Fibroblast of the aortic adventitia (primary cell): Measurements from ENCODE around the gene RRAS2. TPM values are rescaled to one million over a fixed set of nuclear protein-coding genes. Genes with fewer than 3 reads are reported as not detected.
"Not testable (repeated sequence)": the region's sequence is repeated elsewhere in the genome, so short reads cannot be mapped to it uniquely, and the experiment has no call there.

Experiments
- DNase-seq: peaks from one replicate; pipeline ENCODE4 v3.0.0-alpha.2; 2010; ENCODE audit warnings: low read depth
- H3K4me3 ChIP-seq: 2 replicates; pipeline ENCODE4 v1.5.1; 2011; ENCODE audit warnings: low read depth, mild to moderate bottlenecking, control low read depth, low read length, moderate library complexity
- total RNA-seq: library from RNA; depleted of rRNA; stranded (reverse); fragments of >200 nt; gene quantifications from 2 replicates; pipeline ENCODE4 v1.2.3, GENCODE V29; 2012; ENCODE audit warnings: low replicate concordance
- TF ChIP-seq, protein P1 (sequence below): IDR thresholded peaks from 2 replicates; pipeline ENCODE4 v1.5.1; 2011; ENCODE audit warnings: mild to moderate bottlenecking, low read length, control low read depth, inconsistent platforms; ENCODE audit not compliant: insufficient read depth

RRAS2 gene
- total RNA-seq, 1 donor, result 95.6 TPM

DNA sequence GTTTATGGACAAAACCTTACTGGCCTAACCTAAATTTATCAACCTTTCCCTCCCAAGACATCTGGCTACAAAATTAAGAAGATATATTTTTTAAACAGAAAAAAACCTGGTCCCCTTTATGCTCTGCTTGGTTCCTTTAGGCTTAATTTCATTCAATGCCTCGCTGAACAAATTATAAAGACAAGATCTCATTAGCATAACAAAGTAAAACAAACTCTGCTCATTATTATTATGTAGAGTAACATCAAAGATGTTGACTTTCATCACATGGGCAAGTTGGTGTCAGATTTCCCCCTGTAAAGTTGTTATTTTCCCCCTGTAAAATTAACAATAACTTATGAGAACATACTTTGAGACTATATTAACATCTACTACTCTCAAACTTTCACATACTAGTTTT, 11.0 kb downstream of the RRAS2 start:
- TF ChIP-seq, protein P1, sequence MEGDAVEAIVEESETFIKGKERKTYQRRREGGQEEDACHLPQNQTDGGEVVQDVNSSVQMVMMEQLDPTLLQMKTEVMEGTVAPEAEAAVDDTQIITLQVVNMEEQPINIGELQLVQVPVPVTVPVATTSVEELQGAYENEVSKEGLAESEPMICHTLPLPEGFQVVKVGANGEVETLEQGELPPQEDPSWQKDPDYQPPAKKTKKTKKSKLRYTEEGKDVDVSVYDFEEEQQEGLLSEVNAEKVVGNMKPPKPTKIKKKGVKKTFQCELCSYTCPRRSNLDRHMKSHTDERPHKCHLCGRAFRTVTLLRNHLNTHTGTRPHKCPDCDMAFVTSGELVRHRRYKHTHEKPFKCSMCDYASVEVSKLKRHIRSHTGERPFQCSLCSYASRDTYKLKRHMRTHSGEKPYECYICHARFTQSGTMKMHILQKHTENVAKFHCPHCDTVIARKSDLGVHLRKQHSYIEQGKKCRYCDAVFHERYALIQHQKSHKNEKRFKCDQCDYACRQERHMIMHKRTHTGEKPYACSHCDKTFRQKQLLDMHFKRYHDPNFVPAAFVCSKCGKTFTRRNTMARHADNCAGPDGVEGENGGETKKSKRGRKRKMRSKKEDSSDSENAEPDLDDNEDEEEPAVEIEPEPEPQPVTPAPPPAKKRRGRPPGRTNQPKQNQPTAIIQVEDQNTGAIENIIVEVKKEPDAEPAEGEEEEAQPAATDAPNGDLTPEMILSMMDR, result no peak
- no peak overlapping the region for H3K4me3 ChIP-seq
- DNase-seq, result no peak

DNA sequence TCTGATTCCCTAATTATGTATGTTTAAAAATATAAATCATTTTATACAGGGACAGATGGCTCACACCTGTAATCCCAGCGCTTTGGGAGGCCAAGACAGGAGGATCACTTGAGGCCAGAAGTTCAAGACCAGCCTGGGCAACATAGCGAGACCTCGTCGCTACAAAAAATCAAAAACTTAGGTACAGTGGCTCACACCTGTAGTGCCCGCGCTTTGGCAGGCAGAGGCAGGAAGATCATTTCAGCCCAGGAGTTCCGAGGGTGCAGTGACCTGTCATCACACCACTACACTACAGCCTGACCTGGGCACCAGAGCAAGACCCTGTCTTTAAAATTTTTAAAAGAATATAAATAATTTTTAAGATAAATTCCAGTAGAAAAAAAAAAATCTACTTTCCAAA, 11.5 kb downstream of the RRAS2 start:
- H3K4me3 ChIP-seq, result no peak overlapping the region
- TF ChIP-seq, protein P1, result no peak
- no peak for DNase-seq

DNA sequence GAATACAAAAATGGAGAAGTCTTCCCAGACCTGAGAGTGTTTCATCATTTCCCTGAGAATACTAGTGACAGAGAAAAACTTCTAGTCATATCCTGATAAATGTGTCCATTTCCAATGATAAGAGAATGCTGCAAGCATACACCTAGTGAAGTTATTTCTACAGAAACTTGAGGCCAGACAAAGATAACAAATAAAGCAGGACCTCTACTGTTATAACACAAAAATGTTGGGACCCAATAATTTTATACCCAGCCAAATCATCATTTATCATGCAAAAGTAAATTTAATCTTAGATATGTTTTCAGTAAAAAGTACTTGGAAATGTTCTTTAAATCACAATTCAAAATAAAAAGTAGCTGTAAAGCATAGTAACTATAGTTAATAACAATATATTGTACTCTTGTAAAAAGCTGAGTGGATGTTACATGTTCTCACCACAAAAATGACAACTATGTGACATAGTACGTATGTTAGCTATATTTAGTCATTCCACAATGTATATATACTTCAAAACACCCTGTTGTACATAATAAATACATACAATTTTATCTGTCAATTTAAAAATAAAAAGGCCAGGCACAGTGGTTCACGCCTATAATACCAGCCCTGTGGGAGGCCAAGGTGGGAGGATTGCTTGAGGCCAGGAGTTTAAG, 12.6 kb downstream of the RRAS2 start:
- TF ChIP-seq, protein P1, result no peak
- H3K4me3 ChIP-seq, result no peak overlapping the region
- DNase-seq, result no peak

DNA sequence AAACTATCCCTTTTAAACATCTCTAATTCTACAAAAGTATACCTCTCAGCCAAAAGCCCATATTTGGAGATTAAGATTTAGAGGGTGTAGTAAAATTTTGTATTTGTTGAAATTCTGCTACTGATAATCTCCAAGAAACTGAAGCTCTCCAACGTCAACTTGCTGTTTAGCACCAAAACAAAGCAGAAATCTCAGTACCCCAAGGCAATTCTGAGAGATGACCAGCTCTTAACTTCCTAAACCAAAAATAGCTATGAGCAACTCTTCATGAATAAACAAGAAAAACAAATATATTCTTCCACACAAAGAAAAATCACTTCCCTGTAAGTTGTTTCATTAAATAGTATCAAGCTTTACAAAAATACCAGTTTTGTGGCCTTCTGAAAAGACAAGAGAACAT, 13.3 kb downstream of the RRAS2 start:
- TF ChIP-seq, protein P1, result no peak
- H3K4me3 ChIP-seq, result no peak overlapping the region
- no peak for DNase-seq

DNA sequence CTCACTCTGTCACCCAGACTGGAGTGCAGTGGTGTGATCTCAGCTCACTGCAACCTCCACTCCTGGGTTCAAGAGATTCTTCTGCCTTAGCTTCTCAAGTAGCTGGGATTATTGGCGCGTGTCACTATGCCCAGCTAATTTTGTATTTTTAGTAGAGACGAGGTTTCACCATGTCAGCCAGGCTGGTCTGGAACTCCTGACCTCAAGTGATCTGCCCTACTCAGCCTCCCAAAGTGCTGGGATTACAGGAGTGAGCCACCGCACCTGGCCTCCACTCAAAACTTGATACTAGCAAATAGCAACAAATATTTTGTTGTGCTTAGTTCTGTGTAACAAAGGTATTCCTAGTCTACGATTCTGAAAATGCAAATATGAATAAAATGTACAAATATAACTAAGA, 14.0 kb downstream of the RRAS2 start:
- not testable (repeated sequence) for DNase-seq

DNA sequence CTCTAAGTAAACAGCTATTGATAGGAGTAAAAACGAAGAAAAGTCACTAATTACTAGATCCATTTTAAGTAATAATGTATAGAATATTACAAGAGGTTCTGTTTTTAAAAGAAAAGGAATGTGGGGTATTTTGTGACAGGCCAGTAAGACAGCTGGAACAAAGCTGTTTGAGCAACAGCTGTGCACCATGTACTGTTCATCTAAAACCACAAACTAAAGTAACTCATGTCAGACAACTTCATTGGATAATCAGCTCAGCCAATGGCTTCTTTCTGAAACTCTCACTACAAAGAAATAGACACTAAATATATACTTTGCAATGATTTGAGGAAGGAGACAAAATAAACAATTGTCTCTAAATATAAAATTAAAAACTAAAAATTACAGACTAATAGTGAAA, 16.1 kb downstream of the RRAS2 start:
- H3K4me3 ChIP-seq, result no peak overlapping the region
- peak; percentile 50 for DNase-seq
- TF ChIP-seq, protein P1, result no peak

More for the DNA sequence above, 14.0 kb downstream of the RRAS2 start:
- H3K4me3 ChIP-seq, result not testable (repeated sequence)

DNA sequence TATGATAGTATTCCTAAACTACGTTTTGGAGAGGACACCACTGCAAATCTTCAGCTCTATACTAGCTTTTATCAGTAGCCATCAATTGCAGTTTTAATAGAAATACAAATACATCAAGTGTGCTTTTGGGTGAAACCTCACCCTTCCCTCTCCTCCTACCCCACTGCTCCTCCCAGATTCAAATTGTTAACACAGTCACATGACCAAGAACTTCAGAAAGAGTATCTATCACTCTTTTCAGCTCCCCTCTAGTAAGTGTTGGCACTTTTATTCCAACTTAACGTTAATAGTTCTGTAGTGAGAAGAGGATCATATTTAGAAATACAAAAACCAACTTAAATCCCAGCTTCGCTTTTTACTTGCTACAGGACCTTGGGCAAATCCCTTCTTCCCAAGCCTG, 17.0 kb downstream of the RRAS2 start:
- no peak for DNase-seq
- TF ChIP-seq, protein P1, result no peak
- no peak overlapping the region for H3K4me3 ChIP-seq
